ENCODE results near the gene C3orf20.
"Not testable (repeated sequence)": the region's sequence is repeated elsewhere in the genome, so short reads cannot be mapped to it uniquely, and the experiment has no call there.

DNA sequence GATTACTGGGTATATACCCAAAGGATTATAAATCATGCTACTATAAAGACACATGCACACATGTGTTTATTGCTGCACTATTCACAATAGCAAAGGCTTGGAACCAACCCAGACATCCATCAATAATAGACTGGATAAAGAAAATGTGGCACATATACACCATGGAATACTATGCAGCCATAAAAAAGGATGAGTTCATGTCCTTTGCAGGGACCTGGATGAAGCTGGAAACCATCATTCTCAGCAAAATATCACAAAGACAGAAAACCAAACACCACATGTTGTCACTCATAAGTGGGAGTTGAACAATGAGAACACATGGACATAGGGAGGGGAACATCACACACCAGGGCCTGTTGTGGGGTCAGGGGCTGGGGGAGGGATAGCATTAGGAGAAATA is 78.0 kb downstream of the C3orf20 start:
- not testable (repeated sequence) for TF ChIP-seq TBX3 (IDR thresholded peaks at IDR 0.05; ENCODE audit: borderline replicate concordance); HMG20A (CRISPR knock-in tag; IDR thresholded peaks at IDR 0.05; ENCODE audit: borderline replicate concordance); ZNF292 (CRISPR knock-in tag; IDR thresholded peaks at IDR 0.05; ENCODE audit: borderline replicate concordance, low read depth); ZFP37 (CRISPR knock-in tag; IDR thresholded peaks at IDR 0.05; ENCODE audit: borderline replicate concordance); FOSL1 (CRISPR knock-in tag; IDR thresholded peaks at IDR 0.05; ENCODE audit: borderline replicate concordance)
- TF ChIP-seq, protein P1, sequence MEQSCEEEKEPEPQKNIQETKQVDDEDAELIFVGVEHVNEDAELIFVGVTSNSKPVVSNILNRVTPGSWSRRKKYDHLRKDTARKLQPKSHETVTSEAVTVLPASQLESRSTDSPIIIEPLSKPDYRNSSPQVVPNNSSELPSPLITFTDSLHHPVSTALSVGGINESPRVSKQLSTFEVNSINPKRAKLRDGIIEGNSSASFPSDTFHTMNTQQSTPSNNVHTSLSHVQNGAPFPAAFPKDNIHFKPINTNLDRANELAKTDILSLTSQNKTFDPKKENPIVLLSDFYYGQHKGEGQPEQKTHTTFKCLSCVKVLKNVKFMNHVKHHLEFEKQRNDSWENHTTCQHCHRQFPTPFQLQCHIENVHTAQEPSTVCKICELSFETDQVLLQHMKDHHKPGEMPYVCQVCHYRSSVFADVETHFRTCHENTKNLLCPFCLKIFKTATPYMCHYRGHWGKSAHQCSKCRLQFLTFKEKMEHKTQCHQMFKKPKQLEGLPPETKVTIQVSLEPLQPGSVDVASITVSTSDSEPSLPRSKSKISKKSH (CRISPR knock-in tag; IDR thresholded peaks at IDR 0.05; ENCODE audit: borderline replicate concordance): not testable (repeated sequence)
- TF ChIP-seq, protein P2, sequence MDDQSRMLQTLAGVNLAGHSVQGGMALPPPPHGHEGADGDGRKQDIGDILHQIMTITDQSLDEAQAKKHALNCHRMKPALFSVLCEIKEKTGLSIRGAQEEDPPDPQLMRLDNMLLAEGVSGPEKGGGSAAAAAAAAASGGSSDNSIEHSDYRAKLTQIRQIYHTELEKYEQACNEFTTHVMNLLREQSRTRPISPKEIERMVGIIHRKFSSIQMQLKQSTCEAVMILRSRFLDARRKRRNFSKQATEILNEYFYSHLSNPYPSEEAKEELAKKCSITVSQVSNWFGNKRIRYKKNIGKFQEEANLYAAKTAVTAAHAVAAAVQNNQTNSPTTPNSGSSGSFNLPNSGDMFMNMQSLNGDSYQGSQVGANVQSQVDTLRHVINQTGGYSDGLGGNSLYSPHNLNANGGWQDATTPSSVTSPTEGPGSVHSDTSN (CRISPR knock-in tag; IDR thresholded peaks at IDR 0.05; ENCODE audit: borderline replicate concordance): not testable (repeated sequence)
- TF ChIP-seq, protein P3, sequence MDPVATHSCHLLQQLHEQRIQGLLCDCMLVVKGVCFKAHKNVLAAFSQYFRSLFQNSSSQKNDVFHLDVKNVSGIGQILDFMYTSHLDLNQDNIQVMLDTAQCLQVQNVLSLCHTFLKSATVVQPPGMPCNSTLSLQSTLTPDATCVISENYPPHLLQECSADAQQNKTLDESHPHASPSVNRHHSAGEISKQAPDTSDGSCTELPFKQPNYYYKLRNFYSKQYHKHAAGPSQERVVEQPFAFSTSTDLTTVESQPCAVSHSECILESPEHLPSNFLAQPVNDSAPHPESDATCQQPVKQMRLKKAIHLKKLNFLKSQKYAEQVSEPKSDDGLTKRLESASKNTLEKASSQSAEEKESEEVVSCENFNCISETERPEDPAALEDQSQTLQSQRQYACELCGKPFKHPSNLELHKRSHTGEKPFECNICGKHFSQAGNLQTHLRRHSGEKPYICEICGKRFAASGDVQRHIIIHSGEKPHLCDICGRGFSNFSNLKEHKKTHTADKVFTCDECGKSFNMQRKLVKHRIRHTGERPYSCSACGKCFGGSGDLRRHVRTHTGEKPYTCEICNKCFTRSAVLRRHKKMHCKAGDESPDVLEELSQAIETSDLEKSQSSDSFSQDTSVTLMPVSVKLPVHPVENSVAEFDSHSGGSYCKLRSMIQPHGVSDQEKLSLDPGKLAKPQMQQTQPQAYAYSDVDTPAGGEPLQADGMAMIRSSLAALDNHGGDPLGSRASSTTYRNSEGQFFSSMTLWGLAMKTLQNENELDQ (CRISPR knock-in tag; IDR thresholded peaks at IDR 0.05; ENCODE audit: borderline replicate concordance): not testable (repeated sequence)

All from HepG2 (cell line).